ENCODE data around the gene PIP5K1C.
"Not testable (repeated sequence)": the region's sequence is repeated elsewhere in the genome, so short reads cannot be mapped to it uniquely, and the experiment has no call there.

Gene PIP5K1C

DNA sequence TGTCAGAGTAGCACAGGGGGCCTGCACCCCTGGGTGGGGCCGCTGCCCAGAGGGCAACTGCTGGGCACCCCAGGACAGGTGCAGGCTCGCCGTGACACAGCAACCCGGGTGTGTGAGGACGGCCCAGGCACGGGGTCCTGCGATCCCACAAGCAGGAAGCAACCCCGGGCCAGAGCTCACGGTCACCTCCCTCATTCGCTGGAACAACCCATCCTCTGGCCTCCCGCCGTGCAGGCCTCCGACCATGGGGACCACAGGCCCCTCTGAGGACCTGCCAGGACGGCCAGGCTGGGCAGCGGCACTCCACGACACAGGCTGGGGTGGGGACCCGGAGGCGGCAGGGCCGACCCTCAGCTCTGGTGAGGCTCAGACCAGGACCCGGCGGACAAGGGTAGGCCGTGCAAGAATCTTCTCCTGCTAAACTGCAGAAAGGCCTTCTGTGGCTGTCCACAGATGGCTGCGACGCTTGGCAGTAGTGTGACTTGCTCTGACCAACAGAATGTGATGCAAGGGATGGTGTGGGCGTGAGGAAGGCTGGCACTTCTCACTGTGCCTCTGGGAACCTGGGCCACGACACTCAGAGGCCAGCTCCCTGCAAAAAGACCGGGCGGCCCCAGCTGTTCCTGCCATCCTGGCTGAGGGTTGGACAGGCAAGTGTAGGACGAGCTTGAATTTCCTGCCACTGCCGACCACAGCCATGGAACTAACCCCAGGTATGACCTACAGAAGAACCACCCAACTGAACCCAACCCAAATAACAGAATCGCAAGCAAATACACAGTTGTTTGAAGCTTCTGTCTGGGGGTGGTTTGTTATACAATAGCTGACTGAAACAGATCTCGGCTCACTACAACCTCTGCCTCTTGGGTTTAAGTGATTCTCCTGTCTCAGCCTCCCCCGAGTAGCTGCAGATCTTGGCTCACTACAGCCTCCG is 26.5 kb downstream of the PIP5K1C start:
- DNase-seq (ENCODE audit: low spot score) = no peak

DNA sequence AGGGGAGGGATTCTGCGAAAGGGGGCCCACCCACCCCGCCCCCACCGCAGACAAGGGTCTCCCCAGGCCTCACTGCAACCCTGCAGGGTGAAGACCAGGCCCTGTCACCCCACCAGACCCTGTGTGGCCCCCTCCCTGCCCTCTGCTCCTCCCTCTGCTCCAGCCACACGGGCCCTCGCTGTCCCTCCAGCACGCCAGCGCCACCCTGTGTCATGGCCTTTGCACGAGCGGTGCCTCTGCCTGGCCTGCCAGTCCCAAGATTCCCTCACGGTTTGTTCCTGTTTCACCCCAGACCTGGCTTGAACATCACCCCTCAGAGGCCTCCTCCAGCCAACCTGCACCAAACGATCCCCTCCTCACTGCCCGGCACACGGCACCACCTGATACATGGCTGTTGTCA is 27.3 kb downstream of the PIP5K1C start:
- no peak for DNase-seq (ENCODE audit: low spot score)

DNA sequence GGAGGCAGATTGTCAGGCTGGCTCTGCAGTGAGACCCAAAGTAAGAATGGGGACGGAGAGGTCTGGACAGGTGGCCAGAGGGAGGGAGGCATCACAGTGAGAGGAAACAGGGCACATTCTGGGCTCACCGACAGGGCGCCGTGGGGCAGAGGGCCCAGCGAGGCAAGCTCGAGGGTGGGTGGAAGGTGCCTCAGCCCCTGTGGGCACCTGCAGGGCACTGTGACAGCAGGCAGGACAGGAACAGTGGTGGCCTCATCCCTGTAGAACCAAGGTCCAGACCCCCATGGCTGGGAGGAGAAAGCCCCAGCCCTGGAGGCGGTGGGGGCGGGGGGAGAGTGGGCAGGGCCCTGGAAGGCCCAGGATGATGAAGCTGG is 27.7 kb downstream of the PIP5K1C start:
- no peak for DNase-seq (ENCODE audit: low spot score)

DNA sequence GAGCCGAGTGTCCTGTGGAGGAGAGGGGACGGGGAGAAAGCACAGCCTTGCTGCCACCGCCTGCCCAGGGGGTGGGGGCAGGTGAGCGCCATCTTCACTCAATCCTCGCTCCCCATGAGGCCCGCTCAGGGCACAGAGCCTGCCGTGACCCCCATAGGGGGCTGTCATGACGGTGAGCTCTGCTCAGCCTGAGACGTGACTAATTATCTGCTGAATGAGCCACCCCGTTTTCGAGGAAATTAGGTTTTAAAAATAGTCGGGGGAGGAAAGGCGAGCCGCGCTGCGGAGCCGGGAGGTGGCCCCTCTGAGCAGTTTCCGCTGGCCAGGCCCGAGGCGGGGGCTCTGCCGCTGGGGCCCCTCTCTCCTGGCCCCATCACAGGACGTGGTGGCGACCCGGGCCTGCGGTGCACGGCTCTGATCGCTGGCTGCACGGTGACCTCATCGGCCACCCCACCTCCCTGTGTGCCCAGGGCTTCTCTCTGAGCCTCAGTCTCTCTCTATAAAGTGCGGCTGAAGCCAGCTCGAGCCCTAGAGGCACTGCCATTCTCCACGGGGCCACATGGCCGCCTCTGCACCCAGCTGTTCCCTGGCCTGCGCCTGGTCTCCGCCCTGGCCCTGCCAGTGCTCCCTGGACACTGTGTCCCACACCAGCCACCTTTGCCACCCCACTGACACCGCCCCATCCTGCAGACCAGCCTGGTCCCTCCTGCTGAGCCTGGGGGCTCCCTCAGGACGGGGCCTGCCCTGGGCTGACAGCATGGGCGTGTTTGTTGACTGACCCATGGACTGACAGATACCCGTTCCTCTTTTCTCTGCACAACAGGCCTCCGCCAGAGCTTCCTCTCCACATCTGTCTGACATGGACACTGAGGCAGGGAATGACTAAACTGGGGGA is 28.3 kb downstream of the PIP5K1C start:
- DNase-seq (ENCODE audit: low spot score) = no peak

DNA sequence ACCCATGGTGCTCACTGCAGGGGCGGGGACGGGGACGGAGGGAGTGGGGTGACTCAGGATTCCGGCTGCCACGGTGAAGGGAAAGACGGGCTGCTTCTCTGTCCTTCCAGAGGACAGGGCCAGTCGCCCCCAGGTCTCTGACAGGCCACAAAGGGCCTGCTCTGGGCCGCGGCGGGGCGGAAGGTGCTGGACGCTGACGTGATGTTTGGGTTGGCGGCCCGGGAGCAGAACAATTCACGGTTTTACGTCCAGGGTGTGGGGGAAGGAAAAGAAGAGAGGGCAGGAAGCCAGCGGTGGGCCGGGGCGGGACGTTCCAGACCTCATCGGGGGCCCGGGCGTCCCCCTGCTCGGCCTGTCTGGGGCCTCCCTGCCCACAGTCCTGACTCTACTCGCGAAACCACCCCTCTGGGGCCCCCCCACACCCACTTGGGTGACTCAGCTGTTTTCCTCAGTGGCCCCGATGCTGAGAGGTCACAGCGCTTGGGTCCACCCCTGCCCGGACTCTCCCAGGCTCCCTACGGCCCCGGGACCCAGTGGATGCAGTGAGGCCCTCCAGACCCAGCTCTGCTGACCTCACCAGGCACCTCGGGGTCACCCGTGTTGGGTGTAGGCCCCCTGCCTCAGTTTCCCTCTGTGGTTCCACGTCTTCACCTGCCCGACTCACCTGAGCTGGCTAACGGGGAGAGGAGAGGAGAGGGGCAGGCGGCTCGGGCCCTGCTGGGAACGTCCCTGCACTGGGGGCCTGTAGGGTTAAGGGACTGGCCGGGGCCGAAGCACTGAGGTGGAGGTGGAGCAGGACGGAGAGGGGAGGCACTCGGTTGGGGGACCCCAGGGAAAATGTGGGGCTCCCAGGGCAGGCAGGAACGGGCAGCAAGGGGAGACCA is 29.2 kb downstream of the PIP5K1C start:
- no peak for DNase-seq (ENCODE audit: low spot score)

DNA sequence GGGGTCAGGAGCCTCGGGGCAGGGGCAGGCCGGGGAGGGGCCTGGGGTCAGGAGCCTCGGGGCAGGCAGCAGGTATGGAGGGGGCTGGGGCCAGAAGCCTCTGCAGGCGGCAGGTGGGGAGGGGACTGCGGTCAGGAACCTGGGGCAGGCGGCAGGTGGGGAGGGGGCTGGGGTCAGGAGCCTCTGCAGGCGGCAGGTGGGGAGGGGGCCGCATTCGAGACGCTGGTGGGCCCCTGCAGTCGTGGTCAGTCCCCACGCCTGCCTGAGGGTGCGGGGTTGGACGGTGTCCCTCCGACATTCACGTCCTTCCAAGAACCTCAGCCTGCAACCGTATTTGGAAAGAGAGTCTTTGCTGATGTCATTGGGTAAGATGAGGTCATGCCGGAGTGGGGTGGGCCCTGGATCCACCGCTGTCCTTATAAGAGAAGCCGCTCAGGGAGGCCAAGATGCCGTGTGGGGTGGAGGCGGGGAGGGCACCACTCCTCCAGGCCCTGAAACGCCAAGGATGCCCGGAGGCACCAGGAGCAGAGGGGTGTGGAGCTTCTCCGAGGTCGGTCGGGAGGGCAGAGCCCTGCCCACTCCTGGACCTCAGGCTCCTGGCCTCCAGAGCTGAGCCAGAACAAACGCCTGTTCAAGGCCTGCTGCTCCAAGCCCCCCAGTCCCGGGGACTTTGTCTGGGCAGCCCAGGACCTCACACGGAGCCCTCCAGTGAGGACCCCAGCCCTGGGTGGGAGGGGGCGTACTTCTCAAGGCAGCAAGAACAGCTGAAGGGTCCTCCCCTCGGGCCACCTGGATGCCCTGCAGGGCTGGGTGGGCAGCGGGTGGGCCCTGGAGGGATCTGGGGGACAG is 30.1 kb downstream of the PIP5K1C start:
- DNase-seq (ENCODE audit: low spot score) = no peak

DNA sequence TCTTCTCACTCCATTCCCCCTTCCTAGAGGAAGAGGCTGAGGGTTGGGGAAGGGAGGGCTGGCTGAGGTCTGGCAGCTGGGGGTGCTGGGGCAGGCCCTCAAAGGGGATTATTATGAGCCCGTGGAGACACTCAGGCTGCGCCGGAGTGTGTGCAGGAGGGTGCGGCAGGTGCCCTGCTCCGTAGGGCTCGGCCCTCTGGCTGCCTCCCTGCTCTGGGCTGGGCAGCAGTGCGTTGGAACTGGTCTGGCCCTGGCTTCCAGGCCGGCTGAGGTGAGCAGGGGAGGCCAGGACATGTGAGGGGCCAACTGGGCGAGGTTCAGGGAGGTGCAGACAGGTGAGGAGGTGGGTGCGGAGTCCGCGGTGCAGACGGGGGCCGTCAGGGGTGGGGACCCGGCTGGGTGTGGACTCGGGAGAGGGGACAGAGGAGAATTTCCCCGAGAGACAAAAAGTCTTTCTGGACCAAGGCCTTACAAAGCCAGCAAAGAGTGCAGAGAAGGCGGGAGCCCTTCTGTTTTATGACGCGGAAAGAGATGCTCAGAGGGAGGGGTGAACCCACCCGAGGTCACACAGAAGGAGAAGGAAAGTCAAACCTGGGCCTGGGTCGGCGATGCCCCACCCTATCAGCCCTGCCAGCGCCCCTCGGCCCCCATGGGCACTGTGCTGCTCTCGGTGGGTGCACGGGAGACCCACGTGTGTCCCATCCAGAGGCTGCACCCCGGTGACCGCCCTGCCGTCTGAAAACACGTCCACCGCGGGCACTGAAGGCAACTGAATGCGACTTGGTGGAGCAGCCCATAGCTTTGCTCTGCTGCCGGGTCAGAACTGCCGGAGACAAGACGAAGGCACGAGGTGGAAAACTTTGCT is 31.0 kb downstream of the PIP5K1C start:
- DNase-seq (ENCODE audit: low spot score) = no peak

DNA sequence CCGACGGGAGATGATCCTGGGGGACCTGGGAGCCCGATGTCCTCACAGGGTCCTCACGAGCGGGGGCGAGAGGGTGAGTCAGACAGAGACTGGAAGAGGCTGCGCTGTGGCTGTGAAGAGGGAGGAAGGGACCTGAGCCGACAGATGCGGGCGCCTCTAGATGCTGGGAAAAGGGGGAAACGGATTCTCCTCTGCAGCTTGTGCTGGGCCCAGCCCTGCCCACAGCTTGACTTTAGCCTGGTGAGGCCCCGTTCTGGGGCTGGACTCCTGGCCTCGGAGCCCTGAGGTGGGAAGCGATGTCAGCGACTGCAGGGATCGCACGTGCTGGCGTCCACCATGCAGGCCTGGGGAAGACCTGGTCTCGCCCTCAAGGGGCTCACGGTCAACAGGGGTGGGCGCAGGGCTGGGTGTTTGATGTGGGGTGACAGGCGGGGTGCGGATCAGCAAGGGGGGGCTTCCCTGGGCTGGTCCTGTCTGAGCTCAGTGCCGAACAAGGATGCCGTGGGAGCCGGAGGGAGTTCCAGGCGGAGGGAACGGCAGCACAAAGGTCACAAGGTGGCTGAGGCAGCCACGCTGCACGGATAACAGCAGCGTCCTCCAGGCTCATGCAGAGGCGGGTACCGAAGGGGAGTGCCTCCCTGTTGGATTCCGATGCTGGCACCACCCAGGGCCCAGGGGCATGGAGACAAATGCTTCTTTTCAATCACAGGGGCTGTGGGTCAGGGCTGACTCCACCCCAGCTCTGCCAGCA is 31.8 kb downstream of the PIP5K1C start:
- no peak for DNase-seq (ENCODE audit: low spot score)

DNA sequence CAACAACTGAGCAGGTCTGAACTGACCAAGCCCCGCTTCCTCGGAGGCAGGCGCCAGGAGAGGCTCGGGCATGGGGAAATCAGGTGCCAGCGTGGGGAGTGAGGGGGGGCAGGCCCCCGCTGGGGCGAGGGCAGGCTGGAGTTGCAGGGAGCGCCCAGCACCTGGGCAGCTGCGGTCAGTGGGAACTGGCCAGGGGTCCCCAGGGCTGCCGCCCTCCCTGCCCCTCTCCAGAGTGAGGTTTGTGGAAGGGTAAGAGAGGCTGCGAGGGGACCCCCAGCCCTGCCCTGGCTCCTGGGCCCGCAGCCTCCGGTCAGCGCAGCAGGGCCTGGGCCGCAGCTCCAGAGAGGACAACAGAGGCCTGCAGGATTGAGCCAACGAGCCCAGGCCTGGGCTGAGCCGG is 32.5 kb downstream of the PIP5K1C start:
- no peak for DNase-seq (ENCODE audit: low spot score)

DNA sequence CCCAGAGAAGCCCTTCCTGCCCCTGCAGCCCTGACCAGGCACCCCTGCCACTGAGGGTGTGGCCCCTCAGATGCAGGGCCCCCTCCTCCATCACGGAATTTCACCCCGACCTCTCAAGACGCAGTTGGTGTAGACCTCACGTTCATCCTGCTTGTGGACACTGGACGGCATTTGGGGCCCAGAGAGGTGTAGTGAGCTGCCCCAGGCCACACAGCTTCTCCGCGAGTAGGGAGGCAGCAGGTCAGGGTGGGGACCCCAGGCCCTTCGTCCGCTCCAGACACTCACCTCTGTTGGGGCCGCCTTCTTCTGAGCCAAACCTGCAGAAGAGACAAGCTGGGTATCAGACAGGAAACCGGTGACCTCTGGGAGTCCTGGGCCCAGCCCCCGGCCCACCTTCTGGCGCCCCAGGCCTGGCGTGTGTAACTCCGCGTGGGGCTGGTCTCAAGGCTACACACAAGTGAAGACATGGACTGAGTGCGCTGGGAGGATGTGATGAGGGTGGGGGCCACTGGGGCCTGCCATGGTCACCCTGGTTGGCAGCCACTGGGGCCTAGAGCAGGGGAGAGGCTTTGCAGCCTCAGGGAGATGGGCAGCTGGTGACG is 33.1 kb downstream of the PIP5K1C start:
- no peak for DNase-seq (ENCODE audit: low spot score)

DNA sequence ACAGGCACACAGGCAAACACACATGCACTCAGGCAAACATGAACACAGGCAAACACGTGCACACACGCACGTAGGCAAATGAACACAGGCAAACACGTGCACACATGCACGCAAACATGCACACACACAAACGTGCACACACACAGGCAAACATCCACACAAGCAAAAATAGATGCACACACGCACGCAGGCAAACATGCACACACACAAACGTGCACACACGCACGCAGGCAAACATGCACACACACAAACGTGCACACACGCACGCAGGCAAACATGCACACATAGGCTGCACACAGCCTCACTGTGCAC is 33.8 kb downstream of the PIP5K1C start:
- DNase-seq (ENCODE audit: low spot score) = not testable (repeated sequence)

DNA sequence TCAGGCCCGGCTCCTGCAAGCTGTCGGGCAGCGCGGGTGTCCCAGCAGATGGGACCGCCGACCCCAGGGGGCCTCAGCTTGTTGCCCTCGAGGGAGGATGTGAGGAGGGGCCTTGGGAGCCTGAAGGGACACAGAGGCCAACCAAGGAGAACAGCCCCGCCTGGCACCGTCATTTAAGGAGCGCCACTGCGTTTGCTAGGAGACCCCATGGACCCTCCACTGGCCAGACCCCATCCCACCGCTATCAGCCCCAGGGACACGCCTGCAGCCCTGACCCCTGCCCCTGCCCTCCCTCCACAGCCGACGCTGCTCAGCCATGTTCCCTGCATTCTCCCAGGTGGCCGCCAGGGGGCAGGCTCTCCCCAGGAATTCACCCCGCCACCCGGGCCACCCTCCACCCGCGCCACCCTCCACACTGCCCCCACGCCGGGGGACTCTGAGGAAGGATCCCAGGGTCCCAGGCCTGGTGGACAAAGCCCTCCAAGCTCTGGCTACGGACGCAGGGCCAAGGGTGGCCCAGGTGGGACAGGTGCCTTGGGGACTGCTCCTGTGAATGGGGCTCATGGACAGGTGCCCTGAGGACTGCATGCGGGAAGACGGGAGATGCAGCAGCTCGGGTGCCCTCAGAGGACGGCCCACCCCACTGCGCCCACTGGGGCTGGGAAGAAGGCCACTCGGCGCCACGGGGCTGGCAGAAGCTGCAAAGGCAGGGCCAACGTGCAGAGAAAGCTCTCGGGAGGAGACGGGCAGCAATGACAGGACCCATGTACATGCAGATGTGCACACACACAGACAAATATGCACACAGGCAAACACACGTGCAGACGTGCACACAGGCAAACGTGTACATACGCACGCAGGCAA is 34.4 kb downstream of the PIP5K1C start:
- peak; percentile 85 for DNase-seq (ENCODE audit: low spot score)

DNA sequence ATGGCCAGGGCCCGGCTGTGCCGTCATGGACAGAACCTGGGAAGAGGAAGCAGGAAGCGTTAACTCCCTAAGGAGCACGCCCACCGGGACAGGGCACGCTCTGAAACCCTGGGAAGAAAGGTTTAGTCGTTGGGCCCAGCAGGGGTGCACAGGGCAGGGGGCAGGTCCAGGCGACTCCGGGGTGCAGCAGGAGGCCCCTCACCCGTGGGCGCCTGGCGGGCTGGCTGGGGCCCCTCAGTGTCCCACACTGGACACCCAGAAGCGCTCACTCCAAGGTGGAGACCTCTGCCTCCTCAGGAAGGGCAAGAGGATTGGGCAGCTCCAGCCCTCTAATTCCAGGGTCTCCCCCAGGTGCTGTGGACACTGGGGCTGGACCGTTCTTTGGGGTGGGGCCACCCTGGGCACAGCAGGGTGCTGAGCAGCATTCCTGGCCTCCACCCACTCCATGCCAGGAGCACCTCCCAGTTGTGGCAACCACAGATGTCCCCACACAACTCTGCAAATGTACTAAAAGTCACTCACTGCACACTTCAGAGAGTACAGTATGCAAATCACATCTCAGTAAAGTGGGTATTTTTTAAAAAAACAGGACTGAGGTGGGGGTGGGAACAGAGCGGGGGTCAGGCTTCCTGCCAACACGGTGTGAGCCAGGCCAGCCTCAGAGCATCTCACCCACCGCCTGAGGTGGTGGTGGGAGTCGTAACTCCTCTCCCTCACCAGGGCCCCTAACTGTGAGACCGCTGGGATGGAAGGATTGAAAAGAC is 35.2 kb downstream of the PIP5K1C start:
- peak; percentile 63 for DNase-seq (ENCODE audit: low spot score)

DNA sequence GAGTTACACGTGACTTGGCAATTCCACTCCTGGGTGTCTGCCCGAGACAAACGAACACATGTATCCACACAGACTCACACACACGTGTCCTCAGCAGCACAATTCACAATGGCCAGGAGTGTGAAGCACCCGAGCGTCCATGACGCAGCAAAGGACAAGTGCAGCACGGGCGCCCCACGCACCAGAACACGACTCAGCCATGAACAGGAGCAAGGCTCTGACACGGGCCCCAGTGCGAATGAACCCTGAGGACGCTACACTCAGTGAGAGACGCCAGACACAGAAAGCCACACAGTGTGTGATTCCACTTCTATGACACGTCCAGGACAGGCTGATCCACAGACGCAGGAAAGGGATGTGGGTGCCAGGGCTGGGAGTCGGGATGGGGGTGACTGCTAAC is 36.4 kb downstream of the PIP5K1C start:
- DNase-seq (ENCODE audit: low spot score) = no peak

DNA sequence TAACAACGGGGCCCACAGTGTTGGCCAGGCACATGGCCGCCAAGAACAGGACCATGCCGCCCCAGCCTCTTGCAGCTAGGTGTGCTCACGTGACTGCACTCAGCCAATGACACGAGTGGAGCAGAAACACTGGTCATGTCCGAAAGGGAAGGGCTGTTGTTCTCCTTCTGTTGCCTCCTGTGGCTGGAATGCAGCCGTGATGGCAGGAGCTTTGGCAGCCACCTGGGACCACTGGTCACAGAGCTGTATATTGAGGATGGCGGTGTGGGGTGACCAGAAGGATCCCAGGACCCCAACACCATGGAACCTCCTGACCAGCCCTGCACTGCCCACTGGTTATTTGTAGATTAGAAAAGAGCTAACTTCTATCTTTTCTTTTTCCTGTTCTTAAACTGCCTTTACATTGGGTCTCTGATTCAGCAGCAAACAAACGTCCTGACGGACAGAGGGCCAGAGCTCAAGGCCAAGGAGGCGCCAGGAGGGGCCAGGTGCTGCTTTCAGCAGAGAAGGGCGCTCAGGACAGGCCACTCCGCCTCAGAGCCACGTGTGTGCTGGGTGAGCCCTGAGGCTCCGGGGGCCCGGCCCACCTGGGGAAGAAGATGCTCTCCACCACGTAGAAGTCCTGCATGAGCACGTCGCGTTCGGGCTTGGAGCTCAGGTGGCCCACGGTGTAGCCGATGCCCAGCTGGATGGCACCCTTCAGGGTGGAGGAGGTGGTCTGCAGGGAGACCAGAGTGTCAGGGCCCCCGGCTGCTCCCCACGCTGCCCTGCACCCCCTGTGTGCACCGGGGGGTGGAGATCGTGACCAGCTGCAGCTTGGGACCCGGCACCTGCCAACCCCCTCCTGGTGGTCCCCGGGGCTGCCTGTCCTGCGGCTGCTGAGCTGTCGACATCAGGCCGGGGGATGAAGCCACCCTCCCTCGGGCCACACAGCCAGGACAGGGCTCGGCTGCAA is 38.7 kb downstream of the PIP5K1C start:
- no peak for DNase-seq (ENCODE audit: low spot score)
